NCI-H748 treated with DMSO at 0.1 percent for 48 hours (cell line): ENCODE results near the gene SDC3.

ENCODE experiments used
- DNase-seq: peaks from one replicate; lab custom pipeline; 2025; lab: John Stamatoyannopoulos, UW

Gene SDC3

DNA sequence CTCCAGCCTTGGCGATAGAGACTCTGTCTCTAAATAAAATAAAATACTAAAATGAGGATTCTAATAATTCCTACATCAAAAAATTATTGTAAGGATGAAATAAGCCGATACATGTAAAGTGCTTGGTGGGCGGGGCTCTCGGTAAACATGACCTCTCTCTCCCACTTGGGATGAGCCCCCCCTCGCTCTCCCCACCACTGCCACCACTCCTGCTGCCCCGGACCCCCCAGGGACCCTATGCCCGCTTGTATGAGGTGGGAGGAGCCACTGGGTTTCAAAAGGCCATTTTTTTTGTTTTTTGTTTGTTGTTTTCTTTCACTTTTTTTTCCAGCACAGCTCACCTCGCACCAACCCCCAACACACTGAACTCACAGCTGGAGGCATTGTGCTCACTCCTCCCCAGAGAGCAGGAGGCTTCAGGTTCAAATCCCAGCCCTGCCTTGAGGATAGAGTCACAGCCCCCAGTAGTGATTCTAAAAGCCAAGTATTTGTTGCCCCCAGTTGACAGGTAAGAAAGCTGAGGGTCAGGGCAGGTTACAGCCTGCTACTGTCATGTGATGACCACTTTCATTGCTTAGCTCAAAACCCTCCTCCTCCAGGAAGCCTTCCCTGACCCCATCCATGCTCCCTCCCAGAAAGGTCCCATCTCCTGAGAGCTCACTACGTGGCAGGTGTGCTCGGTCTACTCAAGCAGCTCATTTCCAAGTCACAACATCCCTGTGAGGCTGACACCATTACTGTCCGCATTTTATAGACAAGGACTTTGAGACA is 4.2 kb downstream of the SDC3 start:
- no peak for DNase-seq

DNA sequence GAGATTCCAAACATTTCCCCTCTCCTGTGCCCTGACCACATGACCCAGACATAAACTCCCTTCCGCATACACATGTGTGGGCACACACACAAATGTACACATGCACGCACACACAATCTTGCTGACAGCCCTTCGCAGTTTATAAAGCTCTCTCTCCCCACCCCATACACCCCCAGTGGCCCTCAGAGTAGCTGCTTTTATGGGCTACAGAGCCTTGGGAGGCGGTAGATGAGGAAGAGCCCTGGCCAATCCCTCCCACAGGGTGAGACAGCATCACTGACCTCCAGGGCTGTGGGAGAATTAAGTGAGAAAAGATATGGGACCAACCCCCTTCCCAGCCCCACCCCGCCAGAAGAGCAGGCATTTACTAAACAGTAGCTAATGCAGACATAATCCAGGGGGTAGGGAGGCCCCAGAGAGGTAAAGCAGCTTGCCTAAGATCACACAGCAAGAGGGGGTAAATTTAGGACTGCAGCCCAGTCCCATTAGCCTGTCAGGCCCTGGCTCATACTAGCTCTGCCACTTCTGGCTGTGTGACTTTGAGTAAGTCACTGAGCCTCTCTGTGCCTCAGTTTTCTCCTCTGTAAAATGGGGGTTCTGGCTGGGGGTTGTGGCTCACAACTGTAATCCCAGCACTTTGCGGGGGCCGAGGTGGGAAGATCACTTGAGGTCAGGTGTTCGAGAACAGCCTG is 5.1 kb downstream of the SDC3 start:
- no peak for DNase-seq

DNA sequence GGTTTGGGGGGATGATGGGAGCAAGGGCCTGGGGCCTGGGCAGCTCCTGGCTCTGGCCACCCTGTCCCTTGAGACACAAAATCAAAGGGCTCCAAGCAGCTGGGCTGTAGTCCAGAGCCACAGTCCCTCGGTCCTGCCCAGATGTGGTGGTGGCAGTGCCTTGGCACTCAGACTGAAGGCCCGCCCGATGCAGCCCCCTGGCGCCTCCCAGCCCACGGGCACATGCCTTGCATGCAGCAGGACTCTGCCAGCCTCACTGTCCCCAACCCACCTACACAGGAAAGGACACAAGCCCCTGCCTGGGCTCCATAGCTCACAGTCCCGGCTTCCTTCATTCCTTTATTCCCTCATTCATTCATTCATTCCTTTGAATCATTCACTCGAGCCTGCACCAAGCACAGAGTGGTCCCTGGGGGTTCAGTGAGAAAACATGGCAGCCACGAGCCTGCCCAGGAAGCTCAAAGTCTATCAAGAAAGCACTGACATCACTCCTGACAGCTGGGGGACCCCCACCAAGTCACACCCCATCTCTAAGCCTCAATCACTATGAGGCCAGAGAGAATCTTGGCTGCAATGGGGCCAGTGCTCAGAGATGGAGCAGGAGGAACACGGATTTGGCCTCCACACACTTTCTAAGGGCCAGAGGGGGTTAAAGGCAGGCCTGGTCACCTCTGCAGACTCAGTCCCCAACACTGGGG is 5.8 kb downstream of the SDC3 start:
- no peak for DNase-seq

DNA sequence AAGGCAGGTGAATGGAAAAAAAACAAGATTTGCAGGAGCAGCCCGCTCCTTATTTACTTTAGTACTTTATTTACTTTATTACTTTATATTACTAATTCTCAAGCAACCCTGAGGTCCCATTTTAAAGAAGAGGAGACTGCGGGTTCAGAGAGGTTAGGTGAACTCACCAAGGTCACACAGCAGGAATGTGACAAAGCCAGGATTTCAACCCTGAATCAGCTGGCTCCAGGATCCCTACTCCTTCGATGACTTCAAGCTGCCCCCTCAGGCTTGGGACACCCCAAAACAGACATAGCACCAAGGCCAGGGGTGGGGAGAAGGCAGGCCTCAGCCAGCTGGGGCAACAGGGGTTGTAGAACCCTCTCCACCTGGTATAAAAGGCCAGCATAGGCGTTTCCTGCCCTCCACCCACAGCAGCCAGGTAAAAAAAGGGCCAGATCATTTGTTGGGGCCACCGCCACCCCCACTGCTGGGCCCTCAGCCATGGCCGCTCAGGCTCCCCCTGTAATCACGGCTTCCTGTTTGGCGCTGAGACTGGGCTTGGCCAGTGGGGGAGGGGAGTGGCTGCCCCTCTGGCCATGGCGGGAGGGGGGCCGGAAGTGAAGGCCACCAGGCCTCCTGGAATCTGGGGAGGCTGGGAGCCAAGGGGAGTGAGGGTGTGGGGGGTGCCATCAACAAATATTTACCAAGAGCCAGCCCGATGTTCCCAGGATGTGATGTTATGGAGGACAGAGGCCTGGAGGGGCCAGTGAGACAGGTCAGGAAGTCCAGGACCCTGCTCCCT is 6.6 kb downstream of the SDC3 start:
- DNase-seq = no peak

DNA sequence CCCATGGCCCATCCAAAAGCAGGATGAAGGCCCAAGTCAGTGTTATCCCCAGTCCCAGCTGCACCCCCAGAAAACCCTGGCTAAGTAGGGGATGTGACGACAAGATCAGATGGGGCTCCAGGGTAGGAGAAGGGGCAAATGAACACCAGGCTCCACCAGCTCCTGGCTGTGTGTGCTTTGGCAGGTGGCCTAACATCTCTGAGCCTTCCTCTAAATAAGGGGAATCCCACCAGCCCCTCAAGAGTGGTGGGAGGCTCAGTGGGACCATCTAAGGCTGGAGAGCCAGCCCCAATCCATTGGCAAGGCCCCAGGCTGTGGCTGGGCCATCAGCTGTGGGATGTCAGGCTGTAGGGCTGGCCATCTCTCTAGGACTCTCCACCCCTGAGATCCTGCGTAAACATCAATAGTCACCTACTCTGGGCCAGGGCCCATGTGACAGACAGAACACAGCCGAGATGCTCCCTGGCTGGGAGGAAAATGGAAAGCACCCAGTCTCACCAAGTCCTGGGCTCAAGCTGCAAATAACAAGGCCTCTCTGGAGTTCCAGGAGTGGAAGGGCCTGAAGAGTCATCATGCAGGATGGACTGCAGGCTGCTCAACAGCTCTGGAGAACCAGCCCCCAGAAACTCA is 7.5 kb downstream of the SDC3 start:
- DNase-seq = no peak

DNA sequence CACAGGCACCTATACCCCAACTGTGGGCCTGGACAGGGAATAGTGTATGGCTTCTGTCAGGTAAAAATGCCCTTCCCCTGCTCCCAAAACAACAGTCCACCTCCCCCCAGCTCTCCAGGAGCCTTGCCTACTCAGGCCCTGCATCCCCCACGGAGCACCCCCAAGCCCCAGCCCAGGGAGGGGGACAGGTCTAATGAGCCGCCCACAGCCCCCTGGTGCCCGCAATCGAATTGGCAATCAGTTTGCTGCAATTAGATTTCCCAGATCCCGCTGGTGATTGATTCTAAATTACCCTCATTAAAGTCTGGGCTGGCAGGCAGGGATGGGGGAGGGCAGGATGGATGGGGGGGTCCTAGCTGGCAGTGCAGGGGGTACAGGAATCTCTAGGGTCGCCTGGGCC is 8.1 kb downstream of the SDC3 start:
- DNase-seq = no peak

DNA sequence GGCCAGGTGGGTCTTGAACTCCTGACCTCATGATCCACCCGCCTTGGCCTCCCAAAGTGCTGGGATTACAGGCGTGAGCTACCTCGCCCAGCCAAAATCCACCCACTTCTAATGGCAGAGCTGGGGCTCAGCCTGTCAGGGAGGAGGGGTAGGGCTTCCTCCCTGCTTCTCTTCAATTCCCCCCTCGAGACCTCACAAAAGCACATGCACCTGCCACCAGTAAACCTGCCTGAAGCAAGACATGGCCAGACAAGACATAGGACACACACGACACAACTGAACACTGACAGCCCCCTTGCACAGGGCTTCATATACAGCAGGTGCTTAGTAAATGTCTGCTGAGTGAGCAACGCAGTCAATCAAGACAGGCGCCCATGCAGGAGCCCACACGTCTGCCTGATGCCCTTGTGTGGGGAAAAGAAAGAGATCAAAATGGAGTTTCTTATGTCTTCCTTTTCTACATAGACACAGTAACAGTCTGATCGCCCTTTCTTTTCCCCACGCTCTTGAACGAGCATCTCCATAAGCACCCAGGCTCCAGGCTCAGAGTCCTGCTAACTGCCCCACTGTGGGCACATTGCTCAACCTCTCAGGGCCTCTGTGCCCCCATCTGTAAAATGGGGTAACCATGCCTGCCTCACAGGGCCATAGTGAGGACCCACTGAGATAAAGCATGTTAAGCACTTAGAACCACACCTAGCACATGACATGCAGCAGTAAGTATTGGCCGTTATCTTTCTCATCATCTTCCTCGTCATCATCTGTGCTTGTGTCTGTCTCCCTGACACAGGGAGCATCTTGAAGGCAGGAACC is 8.8 kb downstream of the SDC3 start:
- DNase-seq = no peak

DNA sequence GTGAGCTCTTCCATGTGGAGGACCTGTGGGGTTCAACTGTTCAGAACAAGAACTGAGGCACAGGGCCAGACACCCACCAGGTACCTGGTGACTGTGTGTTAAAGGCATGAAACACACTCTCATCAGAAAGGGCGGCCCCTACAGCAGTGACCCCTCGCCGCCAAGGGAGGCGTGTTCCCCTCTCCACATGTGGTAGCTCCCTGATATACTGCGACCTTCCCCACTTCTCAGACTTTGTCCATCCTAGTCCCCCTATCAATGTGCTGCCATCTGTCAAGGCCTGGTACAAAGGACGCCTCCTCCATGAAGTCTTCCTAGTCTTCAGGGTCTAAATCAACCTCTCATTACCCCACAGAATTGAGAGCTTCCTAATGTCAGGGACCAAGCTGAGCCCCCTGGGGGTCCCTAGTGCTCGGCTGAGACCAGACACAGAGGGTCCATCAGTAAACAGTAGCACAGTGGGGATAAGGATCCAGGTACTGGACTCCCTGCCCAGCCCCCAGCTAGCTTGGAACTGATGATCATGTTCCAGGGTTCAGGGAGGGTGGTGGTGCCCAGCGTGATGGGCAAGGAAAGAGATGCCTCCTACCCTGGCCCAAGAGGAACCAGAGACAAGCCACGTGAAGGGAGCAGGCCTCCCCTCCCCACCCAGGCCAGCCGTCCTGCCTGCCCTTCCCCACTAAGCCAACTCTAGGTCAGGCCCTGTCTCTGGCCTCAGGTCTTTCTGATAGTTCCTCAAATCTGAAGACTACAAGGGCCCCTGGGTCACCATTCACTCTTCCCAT is 10.3 kb downstream of the SDC3 start:
- no peak for DNase-seq

DNA sequence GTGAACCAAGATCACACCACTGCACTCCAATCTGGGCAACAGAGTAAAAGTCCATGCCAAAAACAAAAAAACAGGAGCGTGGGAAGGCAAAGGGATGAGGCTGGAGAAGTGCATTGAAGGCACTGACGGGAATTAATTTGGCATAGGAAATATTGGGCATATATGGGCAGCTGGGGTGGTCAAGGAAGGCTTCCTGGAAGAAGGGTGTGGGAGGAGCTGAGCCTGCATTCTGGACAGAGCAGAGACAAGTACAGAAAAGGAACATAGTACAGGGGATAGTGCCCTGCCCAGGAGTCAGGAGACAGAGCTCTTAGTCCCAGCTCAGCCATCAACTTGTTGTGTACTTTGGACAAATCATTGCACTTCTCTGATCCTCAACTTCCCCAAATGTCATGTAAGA is 11.7 kb downstream of the SDC3 start:
- DNase-seq = no peak

DNA sequence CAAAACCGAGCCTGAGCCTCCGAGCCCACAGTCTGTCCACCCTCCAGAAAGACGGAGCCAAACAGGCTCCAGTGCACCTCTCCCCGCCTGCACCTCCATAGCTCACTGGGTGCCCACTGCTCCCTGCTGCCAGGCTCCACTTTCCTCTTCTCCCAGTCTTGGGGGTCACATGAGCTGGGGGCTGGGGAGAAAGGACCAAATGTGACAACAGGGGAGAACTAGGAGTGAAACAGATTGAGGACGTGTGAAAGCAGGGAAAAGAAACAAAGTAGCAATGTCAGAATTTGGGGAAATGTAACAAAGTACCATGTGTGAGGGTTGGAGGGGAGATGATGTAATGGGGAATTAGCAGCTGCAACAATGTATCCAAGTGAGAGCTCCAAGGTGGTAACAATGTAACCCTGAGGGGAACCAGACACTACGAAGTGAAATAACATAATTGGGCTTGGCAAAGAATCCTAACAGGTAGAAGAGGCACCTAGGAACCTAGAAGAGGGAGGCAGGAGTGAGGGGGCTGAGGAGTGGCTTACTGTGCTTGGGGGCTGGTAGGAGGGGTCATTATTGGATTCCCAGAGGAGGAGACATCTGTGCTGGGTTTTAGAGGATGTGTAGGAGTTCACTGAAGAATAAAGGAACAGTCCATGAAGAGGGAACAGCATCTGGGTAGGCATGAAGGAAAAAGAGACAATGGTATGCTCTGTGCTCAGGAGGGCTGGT is 12.5 kb downstream of the SDC3 start:
- no peak for DNase-seq

DNA sequence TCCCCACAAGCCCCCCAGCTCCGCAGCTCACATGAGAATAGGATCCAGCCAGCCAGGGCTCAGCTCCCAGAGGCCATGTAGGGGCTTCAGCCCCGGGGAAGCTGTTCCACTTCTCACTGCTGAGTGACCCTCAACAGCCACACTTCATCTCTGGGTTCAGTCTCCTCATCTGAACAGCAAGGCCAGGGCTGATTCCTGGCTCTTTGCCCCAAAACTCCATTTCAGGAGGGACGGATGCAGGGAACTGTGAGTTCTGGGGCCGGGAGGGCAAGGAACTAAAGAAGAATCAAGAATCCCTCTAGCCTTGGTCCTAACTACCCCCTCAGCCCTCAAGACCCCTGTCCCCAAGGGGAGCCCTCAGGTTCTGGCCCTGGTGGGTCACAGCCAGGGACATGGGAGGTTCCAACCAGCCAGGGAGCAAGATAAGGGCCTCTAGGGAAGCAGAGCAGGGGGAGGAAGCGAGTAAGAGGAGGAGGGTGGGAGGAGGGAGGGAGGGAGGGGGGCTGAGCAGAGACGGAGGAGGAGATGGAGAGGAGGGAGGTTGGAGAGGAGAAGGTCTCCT is 13.1 kb downstream of the SDC3 start:
- no peak for DNase-seq

DNA sequence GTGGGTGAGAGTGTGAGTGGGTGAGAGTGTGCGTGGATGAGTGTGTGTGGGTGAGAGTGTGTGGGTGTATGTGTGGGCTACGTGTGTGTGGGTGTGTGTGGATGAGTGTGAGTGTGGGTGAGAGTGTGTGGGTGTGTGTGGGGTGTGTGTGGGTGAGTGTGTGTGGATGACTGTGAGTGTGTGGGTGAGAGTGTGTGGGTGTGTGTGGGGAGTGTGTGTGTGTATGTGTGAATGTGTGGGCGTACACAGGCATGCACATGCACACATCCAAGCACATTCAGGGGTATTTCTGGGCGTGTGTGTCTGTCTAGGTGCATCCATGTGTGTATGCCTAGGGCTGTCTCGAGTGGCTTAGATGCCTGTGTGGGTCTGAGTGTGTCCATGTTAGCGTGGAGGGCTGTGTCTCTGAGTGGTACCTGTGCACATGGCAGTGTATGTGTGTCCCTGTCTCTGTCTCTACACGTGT is 14.0 kb downstream of the SDC3 start:
- DNase-seq = no peak

DNA sequence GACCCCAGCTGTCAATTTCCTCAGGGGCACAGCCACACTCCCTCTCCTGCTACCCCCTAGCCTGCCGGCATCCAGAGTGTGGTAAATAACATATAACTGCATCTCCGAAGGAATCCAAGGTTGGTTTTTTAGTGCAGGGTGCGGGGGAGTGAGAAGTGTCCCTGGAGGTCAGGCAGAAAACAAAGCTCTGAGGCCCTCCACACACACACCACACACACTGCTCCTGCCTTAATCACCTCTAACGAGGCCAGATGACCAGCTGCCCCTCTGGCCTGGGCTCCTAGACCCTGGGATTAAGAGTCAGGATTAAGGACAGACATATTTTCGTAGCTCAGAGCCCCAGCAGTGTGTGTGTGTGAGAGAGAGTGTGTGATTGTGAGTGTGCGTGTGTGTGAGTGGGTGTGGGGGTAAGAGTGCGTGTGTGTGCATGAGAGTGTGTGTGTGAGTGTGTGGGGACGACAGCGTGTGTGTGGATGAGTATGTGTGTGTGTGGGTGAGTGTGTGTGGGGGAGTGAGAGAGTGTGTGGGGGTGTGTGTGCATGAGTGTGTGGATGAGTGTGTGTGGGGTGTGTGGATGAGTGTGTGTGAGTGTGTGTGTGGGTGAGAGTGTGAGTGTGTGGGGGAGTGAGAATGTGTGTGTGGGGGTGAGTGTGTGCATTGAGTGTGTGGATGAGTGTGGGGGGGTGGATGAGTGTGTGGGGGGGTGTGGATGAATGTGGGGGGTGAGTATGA is 14.6 kb downstream of the SDC3 start:
- no peak for DNase-seq

DNA sequence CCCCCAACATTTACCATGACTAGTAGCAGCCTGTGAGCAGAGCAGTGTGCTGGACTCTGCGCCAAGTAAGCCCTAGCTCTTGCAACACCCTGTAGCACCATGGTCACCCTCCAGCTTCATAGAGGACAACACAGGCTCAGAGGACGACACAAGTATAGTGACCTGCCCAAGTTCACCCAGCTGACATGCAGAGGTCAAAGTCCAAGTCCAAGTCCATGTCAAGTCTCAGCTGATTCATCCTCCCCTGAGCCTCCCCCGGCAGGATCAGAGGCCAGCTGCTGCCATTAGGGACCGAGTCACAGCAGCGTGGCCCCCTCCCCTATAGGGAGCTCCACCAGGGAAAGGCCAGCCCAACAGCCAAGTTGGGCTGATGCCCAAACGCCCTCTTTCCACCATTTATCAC is 15.9 kb downstream of the SDC3 start:
- no peak for DNase-seq

DNA sequence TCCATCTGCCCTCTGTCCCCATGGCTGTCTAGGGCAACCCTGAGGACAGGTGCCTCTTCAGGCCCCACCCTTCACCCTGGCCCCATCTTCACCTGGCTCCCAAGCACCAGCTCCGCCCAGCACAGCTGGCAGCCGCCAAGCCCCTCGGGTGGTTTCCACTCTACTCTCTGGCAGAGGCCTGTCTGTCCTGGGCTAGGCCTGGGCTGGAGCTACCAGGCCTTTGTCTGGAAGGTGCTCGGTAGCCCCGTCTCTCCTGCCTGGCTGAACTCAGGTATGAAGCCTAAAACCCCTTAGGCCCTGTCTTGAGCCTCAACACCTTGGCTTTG is 17.4 kb downstream of the SDC3 start:
- DNase-seq = no peak

DNA sequence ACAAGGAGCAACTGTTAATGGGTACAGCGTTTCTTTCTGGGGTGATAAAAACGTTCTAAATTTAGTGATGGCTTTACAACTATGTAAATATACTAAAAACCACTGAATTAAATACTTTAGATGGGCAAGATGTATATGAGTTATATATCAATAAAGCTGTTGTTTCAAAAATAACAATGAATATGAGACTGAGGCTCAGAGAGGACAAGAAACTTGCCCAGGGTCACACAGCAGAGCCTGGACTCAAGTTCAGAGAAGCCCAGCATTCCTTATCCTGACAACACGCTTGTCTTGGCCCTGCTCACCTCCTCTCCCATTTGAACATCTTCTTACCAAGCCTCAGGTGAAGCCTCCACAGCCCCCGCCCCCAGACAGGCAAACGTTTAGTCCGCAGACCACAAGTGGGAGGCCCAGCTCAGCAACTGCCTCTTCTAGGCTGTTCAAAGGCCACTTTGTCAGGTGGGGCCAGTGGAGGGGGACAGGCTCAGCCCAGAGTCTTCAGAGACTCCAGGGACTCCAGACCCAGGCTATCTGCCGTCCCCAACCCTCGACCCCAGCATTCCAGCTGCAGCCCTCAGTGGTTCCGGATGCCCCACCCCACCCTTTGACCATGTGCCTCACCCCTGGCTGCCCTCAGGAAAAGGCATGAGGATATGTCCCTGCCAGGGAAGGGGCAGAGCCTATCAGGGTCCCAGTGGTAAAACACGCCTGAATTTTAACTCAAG is 17.9 kb downstream of the SDC3 start:
- DNase-seq = no peak

DNA sequence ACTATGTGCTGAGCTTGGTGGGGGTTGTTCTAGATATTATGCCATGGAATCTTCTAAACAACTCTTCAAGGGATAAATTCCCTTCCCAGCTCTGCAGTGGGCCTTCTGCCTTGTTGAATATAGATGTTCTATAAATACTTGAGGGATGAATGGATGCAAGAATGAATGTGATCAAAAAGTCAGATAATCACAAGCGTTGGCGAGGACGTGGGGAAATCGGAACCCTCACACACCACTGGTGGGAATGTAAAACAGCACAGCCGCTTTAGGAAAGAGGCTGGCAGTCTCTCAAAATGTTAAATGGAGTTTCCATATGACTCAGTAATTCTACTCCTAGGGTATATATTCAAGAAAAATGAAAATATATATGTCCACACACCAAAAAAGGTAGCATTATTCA is 19.0 kb downstream of the SDC3 start:
- no peak for DNase-seq

DNA sequence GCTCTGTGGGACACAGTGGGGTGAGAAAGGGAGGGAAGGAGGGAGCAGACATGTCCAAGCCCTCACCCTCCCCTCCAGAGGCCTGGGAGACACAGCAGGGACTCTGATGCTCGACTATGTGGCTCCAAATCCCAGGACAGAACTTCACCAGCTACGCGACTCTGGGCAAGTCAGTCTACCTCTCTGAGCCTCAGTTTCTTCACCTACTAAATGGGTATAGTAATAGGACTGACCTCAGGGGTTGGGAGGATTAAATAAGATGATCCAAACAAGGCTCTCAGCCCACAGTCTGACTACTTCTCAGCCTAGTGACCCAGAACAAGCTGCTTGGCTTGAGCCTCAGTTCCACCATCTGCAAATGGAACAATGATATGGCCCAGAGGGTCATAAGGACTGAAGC is 19.6 kb downstream of the SDC3 start:
- no peak for DNase-seq
